COR-L47 (cell line): ENCODE results near the gene LANCL1.

ENCODE experiments used
- DNase-seq: peaks from one replicate; lab custom pipeline; 2025; lab: John Stamatoyannopoulos, UW

Gene LANCL1

GRCh38 chr2:210389856-210390255 is 86.7 kb downstream of the LANCL1 start:
- no peak for DNase-seq

GRCh38 chr2:210388148-210388547 is 88.4 kb downstream of the LANCL1 start:
- DNase-seq = no peak

GRCh38 chr2:210387074-210387473 is 89.5 kb downstream of the LANCL1 start:
- no peak for DNase-seq
